Gastroesophageal sphincter (tissue), 3 donors: ENCODE data around the gene P2RX7.

Experiments used
- POLR2A ChIP-seq, 2 donors: fragments of 450-650 bp; IDR thresholded peaks; one replicate each; pipeline ENCODE4 v1.6.1; 2017; ENCODE audit warnings: antibody characterized with exemption in 2 of 2, mild to moderate bottlenecking in 2 of 2, moderate library complexity in 1 of 2
- POLR2AphosphoS5 ChIP-seq: sonication (generic); formaldehyde crosslinking; IDR thresholded peaks from one replicate; pipeline ENCODE4 v1.6.1; 2017; ENCODE audit warnings: antibody characterized with exemption
- TF ChIP-seq, protein P1 (sequence below), 4 experiments: fragments of 200-600 bp in 2 of 4; fragments of 450-650 bp in 2 of 4; sonication (generic) in 1 of 4; IDR thresholded peaks; one replicate each; pipeline ENCODE4 v1.5.1; 2017 to 2019; ENCODE audit warnings: antibody characterized with exemption in 4 of 4, mild to moderate bottlenecking in 2 of 4, moderate library complexity in 2 of 4

DNA sequence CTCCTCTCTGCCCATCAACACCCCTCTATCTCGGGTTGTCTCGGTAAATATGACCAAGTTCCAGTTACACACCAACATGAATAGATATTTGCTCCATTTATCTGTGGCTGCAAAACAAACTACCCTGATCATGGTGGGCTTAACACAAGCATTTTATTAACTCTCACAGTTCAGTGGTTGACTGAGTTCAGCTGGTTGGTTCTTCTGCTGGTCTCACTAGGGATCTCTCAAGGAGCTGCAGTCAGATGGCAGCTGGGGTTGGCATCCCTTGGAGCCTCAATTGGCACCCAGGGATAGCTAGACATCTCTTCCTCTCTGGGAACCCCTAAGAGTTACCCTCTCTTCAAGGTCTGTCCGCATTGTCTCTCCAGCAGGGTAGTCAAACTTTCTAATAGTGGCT is 25.4 kb downstream of the P2RX7 start:
- TF ChIP-seq, protein P1, sequence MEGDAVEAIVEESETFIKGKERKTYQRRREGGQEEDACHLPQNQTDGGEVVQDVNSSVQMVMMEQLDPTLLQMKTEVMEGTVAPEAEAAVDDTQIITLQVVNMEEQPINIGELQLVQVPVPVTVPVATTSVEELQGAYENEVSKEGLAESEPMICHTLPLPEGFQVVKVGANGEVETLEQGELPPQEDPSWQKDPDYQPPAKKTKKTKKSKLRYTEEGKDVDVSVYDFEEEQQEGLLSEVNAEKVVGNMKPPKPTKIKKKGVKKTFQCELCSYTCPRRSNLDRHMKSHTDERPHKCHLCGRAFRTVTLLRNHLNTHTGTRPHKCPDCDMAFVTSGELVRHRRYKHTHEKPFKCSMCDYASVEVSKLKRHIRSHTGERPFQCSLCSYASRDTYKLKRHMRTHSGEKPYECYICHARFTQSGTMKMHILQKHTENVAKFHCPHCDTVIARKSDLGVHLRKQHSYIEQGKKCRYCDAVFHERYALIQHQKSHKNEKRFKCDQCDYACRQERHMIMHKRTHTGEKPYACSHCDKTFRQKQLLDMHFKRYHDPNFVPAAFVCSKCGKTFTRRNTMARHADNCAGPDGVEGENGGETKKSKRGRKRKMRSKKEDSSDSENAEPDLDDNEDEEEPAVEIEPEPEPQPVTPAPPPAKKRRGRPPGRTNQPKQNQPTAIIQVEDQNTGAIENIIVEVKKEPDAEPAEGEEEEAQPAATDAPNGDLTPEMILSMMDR (IDR thresholded peaks at IDR 0.05): no peak
- no peak for TF ChIP-seq POLR2A (IDR thresholded peaks at IDR 0.05)
- no peak for TF ChIP-seq POLR2AphosphoS5
